Neural progenitor cell (in vitro differentiated cells): ENCODE results near the gene UBAP2L.

Experiments
- EZH2 ChIP-seq: fragments of 200-600 bp; sonication (generic); IDR thresholded peaks from 2 replicates; pipeline ENCODE4 v1.6.1; 2017; ENCODE audit warnings: antibody characterized with exemption, mild to moderate bottlenecking, moderate library complexity
- EZH2phosphoT487 ChIP-seq: fragments of 200-600 bp; sonication (generic); IDR thresholded peaks from 2 replicates; pipeline ENCODE4 v1.6.1; 2017; ENCODE audit warnings: antibody characterized with exemption
- TF ChIP-seq, protein P1 (sequence below): fragments of 200-600 bp; sonication (generic); IDR thresholded peaks from 2 replicates; pipeline ENCODE4 v1.5.1; 2017; ENCODE audit warnings: antibody characterized with exemption, mild to moderate bottlenecking

- TF ChIP-seq, protein P1, sequence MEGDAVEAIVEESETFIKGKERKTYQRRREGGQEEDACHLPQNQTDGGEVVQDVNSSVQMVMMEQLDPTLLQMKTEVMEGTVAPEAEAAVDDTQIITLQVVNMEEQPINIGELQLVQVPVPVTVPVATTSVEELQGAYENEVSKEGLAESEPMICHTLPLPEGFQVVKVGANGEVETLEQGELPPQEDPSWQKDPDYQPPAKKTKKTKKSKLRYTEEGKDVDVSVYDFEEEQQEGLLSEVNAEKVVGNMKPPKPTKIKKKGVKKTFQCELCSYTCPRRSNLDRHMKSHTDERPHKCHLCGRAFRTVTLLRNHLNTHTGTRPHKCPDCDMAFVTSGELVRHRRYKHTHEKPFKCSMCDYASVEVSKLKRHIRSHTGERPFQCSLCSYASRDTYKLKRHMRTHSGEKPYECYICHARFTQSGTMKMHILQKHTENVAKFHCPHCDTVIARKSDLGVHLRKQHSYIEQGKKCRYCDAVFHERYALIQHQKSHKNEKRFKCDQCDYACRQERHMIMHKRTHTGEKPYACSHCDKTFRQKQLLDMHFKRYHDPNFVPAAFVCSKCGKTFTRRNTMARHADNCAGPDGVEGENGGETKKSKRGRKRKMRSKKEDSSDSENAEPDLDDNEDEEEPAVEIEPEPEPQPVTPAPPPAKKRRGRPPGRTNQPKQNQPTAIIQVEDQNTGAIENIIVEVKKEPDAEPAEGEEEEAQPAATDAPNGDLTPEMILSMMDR, result no peak
- TF ChIP-seq EZH2, result no peak
- TF ChIP-seq EZH2phosphoT487, result no peak
Observed at GRCh38 chr1:154213274-154213673, 7.5 kb upstream of the UBAP2L start.
